Liver (tissue), 9 donors: ENCODE measurements around the gene CPSF4L. TPM values are rescaled to one million over a fixed set of nuclear protein-coding genes. Genes with fewer than 3 reads are reported as not detected.

Experiments
- DNase-seq: peaks from one replicate; pipeline ENCODE4 v3.0.0-alpha.2; 2017; ENCODE audit warnings: low spot score
- H3K27ac ChIP-seq, 2 donors: one replicate each; pipeline ENCODE4 v1.7.0; 2013; ENCODE audit warnings: inconsistent platforms in 2 of 2, low read length in 2 of 2, control low read depth in 1 of 2, low read depth in 1 of 2, mild to moderate bottlenecking in 1 of 2
- H3K27me3 ChIP-seq, 4 donors: one replicate each; pipeline versions ENCODE4 v1.6.1 to v1.7.0; 2013; ENCODE audit warnings: low read length in 3 of 4, inconsistent platforms in 1 of 4, mild to moderate bottlenecking in 1 of 4, moderate library complexity in 1 of 4; ENCODE audit not compliant: control insufficient read depth in 4 of 4, insufficient read depth in 4 of 4
- H3K36me3 ChIP-seq, 4 donors: one replicate each; pipeline versions ENCODE4 v1.6.1 to v1.7.0; 2013; ENCODE audit warnings: low read length in 3 of 4, mild to moderate bottlenecking in 3 of 4, low read depth in 1 of 4, moderate library complexity in 1 of 4; ENCODE audit not compliant: control insufficient read depth in 4 of 4, insufficient read depth in 3 of 4
- H3K4me1 ChIP-seq, 4 donors: one replicate each; pipeline versions ENCODE4 v1.6.1 to v1.7.0; 2013; ENCODE audit warnings: low read length in 3 of 4, mild to moderate bottlenecking in 3 of 4, moderate library complexity in 1 of 4; ENCODE audit not compliant: control insufficient read depth in 4 of 4, insufficient read depth in 4 of 4
- H3K4me3 ChIP-seq, 3 donors: one replicate each; pipeline versions ENCODE4 v1.6.1 to v1.7.0; 2013; ENCODE audit warnings: low read length in 3 of 3, control low read depth in 1 of 3, low read depth in 1 of 3, mild to moderate bottlenecking in 1 of 3
- H3K9ac ChIP-seq, 2 donors: one replicate each; pipeline ENCODE4 v1.7.0; 2013; ENCODE audit warnings: low read length in 2 of 2, mild to moderate bottlenecking in 2 of 2, moderate library complexity in 2 of 2, control low read depth in 1 of 2, low read depth in 1 of 2
- H3K9me3 ChIP-seq, 4 donors: one replicate each; pipeline versions ENCODE4 v1.6.1 to v1.7.0; 2013; ENCODE audit warnings: low read length in 3 of 4; ENCODE audit not compliant: control insufficient read depth in 4 of 4
- CTCF ChIP-seq: fragments of 150-350 bp; IDR thresholded peaks from 2 replicates; pipeline ENCODE4 v1.5.1; 2017; ENCODE audit warnings: improper control_type of control experiment, low read depth, low read length; ENCODE audit not compliant: missing input control
- EGR1 ChIP-seq, 2 donors: IDR thresholded peaks; 2 replicates each; pipeline ENCODE4 v1.6.1; 2016 to 2018; ENCODE audit warnings: antibody characterized with exemption in 2 of 2, low read depth in 2 of 2
- FOXA1 ChIP-seq: IDR thresholded peaks from 2 replicates; pipeline ENCODE4 v1.6.1; 2016; ENCODE audit warnings: antibody characterized with exemption
- FOXA2 ChIP-seq: IDR thresholded peaks from 2 replicates; pipeline ENCODE4 v1.6.1; 2016; ENCODE audit warnings: antibody characterized with exemption
- HNF4A ChIP-seq, 2 donors: conservative IDR thresholded peaks; 2 replicates each; pipeline ENCODE4 v1.6.1; 2016; ENCODE audit warnings: antibody characterized with exemption in 2 of 2, mild to moderate bottlenecking in 2 of 2
- HNF4G ChIP-seq: IDR thresholded peaks from 2 replicates; pipeline ENCODE4 v1.6.1; 2016; ENCODE audit warnings: antibody characterized with exemption
- JUND ChIP-seq, 2 donors: IDR thresholded peaks; 2 replicates each; pipeline ENCODE4 v1.6.1; 2016; ENCODE audit warnings: antibody characterized with exemption in 2 of 2
- MAX ChIP-seq: IDR thresholded peaks from 2 replicates; pipeline ENCODE4 v1.6.1; 2016; ENCODE audit warnings: antibody characterized with exemption
- NR2F2 ChIP-seq: IDR thresholded peaks from 2 replicates; pipeline ENCODE4 v1.6.1; 2016; ENCODE audit warnings: antibody characterized with exemption
- RAD21 ChIP-seq, 2 donors: IDR thresholded peaks; 2 replicates each; pipeline ENCODE4 v1.6.1; 2016; ENCODE audit warnings: antibody characterized with exemption in 2 of 2, mild to moderate bottlenecking in 2 of 2
- RXRA ChIP-seq, 2 donors: IDR thresholded peaks; 2 replicates each; pipeline ENCODE4 v1.6.1; 2017 to 2018; ENCODE audit warnings: antibody characterized with exemption in 2 of 2, mild to moderate bottlenecking in 1 of 2
- SP1 ChIP-seq: IDR thresholded peaks from 2 replicates; pipeline ENCODE4 v1.6.1; 2018; ENCODE audit warnings: antibody characterized with exemption, mild to moderate bottlenecking
- TAF1 ChIP-seq: conservative IDR thresholded peaks from 2 replicates; pipeline ENCODE4 v1.6.1; 2016; ENCODE audit warnings: antibody characterized with exemption, mild to moderate bottlenecking
- YY1 ChIP-seq: IDR thresholded peaks from 2 replicates; pipeline ENCODE4 v1.6.1; 2016; ENCODE audit warnings: antibody characterized with exemption, mild to moderate bottlenecking
- WGBS: extraction: QIAGEN DNeasy Blood & Tissue Kit; methylation state at CpG from one replicate; pipeline ENCODE4 v1.1.7; 2013; 5-methylcytosine and 5-hydroxymethylcytosine counted together
- polyA plus RNA-seq, 2 donors: library from polyadenylated mRNA; stranded (reverse) in 1 of 2; unstranded in 1 of 2; fragments of 200-250 nt in 1 of 2; fragments of >200 nt in 1 of 2; fragmentation: Nextera tagmentation in 1 of 2; extraction: Ambion mirVana in 1 of 2; gene quantifications; one replicate each; pipeline versions ENCODE4 v1.2.1 to v1.2.3, GENCODE V29; 2013 to 2015
- total RNA-seq, 2 donors: library from RNA; depleted of rRNA; stranded (reverse); fragments of >200 nt; gene quantifications; one replicate each; pipeline ENCODE4 v1.2.3, GENCODE V29; 2014
- TF ChIP-seq, protein P1 (sequence below): IDR thresholded peaks from 2 replicates; pipeline ENCODE4 v1.6.1; 2016; ENCODE audit warnings: antibody characterized with exemption
- TF ChIP-seq, protein P2 (sequence below): IDR thresholded peaks from 2 replicates; pipeline ENCODE4 v1.6.1; 2016; ENCODE audit warnings: antibody characterized with exemption, mild to moderate bottlenecking
- donor health status: healthy.
- donor health status: healthy.
- donor health status: healthy.
- donor health status: healthy.
- donor health status: healthy.

Gene CPSF4L
- total and polyA plus RNA-seq, 4 donors: not detected

DNA sequence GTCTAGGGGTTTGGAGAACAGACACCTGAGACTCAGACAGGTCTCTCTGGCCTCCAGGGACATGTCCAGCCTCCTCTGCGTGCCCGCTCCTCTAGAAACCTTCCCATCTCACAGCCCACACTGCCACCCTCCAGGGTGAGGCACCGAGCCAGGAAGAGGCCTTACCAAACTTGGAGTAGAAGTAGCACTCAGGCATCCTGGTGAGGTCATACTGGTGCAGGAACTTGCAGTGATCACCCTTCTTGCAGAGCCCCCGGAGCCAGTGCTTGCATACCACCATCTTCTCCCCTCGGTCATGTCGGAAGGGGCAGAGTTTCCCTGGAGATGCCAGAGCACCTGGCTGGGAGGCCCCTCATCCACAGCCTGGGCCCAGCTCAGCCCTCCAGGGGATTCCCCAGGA lies 4.2 kb downstream of the CPSF4L start:
- DNase-seq: no peak
- peaks cover under 1 to 9% (median 6%) of the 10 kb centered on the region in 4 donors for H3K4me1 ChIP-seq
- no peak overlapping the region for H3K9ac ChIP-seq
- no peaks in the 10 kb centered on the region for H3K36me3 ChIP-seq
- 94% methylated on average over 6 of the region's 6 CpGs for WGBS
- no peak for TF ChIP-seq NR2F2
- no peak for TF ChIP-seq HNF4G
- TF ChIP-seq SP1: no peak
- TF ChIP-seq MAX: no peak
- TF ChIP-seq RAD21 (IDR thresholded peaks at IDR 0.05): no peak
- no peak for TF ChIP-seq JUND (IDR thresholded peaks at IDR 0.05)
- TF ChIP-seq FOXA2: no peak
- no peak for TF ChIP-seq YY1
- no peak for TF ChIP-seq HNF4A (conservative IDR thresholded peaks at IDR 0.05)
- TF ChIP-seq, protein P1, sequence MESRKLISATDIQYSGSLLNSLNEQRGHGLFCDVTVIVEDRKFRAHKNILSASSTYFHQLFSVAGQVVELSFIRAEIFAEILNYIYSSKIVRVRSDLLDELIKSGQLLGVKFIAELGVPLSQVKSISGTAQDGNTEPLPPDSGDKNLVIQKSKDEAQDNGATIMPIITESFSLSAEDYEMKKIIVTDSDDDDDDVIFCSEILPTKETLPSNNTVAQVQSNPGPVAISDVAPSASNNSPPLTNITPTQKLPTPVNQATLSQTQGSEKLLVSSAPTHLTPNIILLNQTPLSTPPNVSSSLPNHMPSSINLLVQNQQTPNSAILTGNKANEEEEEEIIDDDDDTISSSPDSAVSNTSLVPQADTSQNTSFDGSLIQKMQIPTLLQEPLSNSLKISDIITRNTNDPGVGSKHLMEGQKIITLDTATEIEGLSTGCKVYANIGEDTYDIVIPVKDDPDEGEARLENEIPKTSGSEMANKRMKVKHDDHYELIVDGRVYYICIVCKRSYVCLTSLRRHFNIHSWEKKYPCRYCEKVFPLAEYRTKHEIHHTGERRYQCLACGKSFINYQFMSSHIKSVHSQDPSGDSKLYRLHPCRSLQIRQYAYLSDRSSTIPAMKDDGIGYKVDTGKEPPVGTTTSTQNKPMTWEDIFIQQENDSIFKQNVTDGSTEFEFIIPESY: no peak
- no peak for TF ChIP-seq EGR1 (IDR thresholded peaks at IDR 0.05; ENCODE audit: low read depth in 2 of 2)
- TF ChIP-seq TAF1: no peak
- TF ChIP-seq, protein P2, sequence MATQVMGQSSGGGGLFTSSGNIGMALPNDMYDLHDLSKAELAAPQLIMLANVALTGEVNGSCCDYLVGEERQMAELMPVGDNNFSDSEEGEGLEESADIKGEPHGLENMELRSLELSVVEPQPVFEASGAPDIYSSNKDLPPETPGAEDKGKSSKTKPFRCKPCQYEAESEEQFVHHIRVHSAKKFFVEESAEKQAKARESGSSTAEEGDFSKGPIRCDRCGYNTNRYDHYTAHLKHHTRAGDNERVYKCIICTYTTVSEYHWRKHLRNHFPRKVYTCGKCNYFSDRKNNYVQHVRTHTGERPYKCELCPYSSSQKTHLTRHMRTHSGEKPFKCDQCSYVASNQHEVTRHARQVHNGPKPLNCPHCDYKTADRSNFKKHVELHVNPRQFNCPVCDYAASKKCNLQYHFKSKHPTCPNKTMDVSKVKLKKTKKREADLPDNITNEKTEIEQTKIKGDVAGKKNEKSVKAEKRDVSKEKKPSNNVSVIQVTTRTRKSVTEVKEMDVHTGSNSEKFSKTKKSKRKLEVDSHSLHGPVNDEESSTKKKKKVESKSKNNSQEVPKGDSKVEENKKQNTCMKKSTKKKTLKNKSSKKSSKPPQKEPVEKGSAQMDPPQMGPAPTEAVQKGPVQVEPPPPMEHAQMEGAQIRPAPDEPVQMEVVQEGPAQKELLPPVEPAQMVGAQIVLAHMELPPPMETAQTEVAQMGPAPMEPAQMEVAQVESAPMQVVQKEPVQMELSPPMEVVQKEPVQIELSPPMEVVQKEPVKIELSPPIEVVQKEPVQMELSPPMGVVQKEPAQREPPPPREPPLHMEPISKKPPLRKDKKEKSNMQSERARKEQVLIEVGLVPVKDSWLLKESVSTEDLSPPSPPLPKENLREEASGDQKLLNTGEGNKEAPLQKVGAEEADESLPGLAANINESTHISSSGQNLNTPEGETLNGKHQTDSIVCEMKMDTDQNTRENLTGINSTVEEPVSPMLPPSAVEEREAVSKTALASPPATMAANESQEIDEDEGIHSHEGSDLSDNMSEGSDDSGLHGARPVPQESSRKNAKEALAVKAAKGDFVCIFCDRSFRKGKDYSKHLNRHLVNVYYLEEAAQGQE: no peak
- no peaks in the 10 kb centered on the region for H3K9me3 ChIP-seq
- H3K27me3 ChIP-seq: no peaks in the 10 kb centered on the region
- H3K4me3 ChIP-seq: no peak overlapping the region
- H3K27ac ChIP-seq: no peak overlapping the region

DNA sequence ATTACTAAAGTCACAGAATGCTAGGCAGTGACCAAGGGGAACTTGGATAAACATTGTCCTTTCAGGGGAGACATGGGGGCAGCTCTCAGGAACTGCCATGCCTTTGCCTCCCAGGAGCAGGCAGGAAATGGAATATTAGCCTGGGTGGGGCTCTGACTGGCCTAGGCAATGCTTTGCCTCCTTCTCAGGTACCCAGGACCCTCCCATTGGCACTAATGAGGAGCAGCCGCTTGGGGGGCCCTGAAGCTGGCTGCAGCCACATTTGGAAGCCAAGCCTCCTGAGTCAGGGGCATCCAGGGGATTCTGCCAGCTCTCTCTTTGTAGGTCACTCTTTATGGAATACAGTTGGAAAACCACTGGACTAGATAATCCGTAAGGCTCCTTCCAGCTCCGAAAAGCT lies 5.5 kb downstream of the CPSF4L start:
- TF ChIP-seq SP1 (no peak), RXRA (IDR thresholded peaks at IDR 0.05) (no peak), EGR1 (IDR thresholded peaks at IDR 0.05; ENCODE audit: low read depth in 2 of 2) (no peak), YY1 (no peak)
- H3K27me3 ChIP-seq: no peaks in the 10 kb centered on the region
- no peak for DNase-seq
- H3K27ac ChIP-seq: no peak overlapping the region
- H3K9me3 ChIP-seq: no peaks in the 10 kb centered on the region
- WGBS: 87% methylated on average over 3 of the region's 3 CpGs
- no peak overlapping the region for H3K4me3 ChIP-seq
- H3K36me3 ChIP-seq: no peaks in the 10 kb centered on the region
- no peaks in the 10 kb centered on the region for H3K4me1 ChIP-seq
- no peak overlapping the region for H3K9ac ChIP-seq

- no peaks in the 10 kb centered on the region for H3K36me3 ChIP-seq
- TF ChIP-seq HNF4G (no peak), CTCF (peak; percentile 95), RAD21 (IDR thresholded peaks at IDR 0.05) (peak; percentile 100), FOXA1 (no peak), HNF4A (conservative IDR thresholded peaks at IDR 0.05) (no peak), YY1 (no peak)
- TF ChIP-seq, protein P1: no peak
- WGBS: 6% methylated on average over 8 of the region's 8 CpGs
Observed at GRCh38 chr17:73255671-73256181, 6.0 kb downstream of the CPSF4L start.

More at GRCh38 chr17:73255671-73256181, 6.0 kb downstream of the CPSF4L start:
- Histone ChIP-seq H3K9ac (no peak overlapping the region), H3K4me1 (no peaks in the 10 kb centered on the region), H3K4me3 (no peak overlapping the region), H3K9me3 (no peaks in the 10 kb centered on the region), H3K27ac (no peak overlapping the region), H3K27me3 (no peaks in the 10 kb centered on the region)
- DNase-seq: peak; percentile 78
